ENCODE data around the gene SBK2.

DNA sequence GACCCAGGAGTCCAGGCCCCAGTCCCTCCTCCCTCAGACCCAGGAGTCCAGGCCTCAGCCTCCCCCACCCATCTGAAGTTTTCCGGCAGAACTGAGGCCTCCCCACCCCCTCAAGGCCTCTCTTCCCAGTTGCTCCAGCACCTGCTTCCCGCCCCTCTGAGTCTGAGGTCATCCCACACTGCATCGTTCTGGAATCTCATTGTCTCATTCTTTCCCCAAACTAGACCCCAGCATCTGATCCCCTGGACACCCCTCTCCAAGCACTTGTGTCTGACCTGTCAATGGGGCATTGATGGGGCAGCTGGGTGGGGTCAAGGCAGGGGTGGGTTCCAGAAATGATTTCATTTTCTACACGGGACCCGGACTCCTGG, 793 bp upstream of the SBK2 start:
- TF ChIP-seq CTCF (IDR thresholded peaks at IDR 0.05; ENCODE audit: extremely low read depth in 1 of 2, insufficient read depth in 1 of 2, low read depth in 1 of 2, low read length in 2 of 2) (no peak), POLR2AphosphoS5 (IDR thresholded peaks at IDR 0.05; ENCODE audit: insufficient read depth, low read depth, low read length) (no peak), FOS (IDR thresholded peaks at IDR 0.05; ENCODE audit: borderline replicate concordance, insufficient read depth, low read length) (no peak), EZH2 (IDR thresholded peaks at IDR 0.05; ENCODE audit: borderline replicate concordance, low read depth, low read length, severe bottlenecking) (no peak), MAX (IDR thresholded peaks at IDR 0.05; ENCODE audit: insufficient read depth, insufficient read length) (no peak), JUN (IDR thresholded peaks at IDR 0.05; ENCODE audit: borderline replicate concordance, insufficient read depth, insufficient read length, low read depth) (no peak), POLR2A (IDR thresholded peaks at IDR 0.05; ENCODE audit: low read depth, low read length) (no peak)

Measured in endothelial cell of umbilical vein (primary cell).